ENCODE results near the gene BAZ1B. TPM values are rescaled to one million over a fixed set of nuclear protein-coding genes. Genes with fewer than 3 reads are reported as not detected.

Gene BAZ1B
- polyA plus RNA-seq, 1 donor from 2014 or later: 35.0 TPM

- H2AFZ ChIP-seq (ENCODE audit: low read depth, low read length): no peak overlapping the region
- TF ChIP-seq POLR2AphosphoS5 (IDR thresholded peaks at IDR 0.05) (no peak), TAF1 (IDR thresholded peaks at IDR 0.05; ENCODE audit: low read depth) (no peak), CTCF (IDR thresholded peaks at IDR 0.05; ENCODE audit: poor library complexity, severe bottlenecking) (no peak), EP300 (conservative IDR thresholded peaks at IDR 0.05; ENCODE audit: poor library complexity, severe bottlenecking) (no peak), RAD21 (conservative IDR thresholded peaks at IDR 0.05) (no peak), EZH2 (IDR thresholded peaks at IDR 0.05; ENCODE audit: borderline replicate concordance, insufficient read depth, low read length, poor library complexity, severe bottlenecking) (no peak), MXI1 (conservative IDR thresholded peaks at IDR 0.05; ENCODE audit: poor library complexity, severe bottlenecking) (no peak), SMC3 (conservative IDR thresholded peaks at IDR 0.05; ENCODE audit: poor library complexity) (no peak)
- TF ChIP-seq, protein P1, sequence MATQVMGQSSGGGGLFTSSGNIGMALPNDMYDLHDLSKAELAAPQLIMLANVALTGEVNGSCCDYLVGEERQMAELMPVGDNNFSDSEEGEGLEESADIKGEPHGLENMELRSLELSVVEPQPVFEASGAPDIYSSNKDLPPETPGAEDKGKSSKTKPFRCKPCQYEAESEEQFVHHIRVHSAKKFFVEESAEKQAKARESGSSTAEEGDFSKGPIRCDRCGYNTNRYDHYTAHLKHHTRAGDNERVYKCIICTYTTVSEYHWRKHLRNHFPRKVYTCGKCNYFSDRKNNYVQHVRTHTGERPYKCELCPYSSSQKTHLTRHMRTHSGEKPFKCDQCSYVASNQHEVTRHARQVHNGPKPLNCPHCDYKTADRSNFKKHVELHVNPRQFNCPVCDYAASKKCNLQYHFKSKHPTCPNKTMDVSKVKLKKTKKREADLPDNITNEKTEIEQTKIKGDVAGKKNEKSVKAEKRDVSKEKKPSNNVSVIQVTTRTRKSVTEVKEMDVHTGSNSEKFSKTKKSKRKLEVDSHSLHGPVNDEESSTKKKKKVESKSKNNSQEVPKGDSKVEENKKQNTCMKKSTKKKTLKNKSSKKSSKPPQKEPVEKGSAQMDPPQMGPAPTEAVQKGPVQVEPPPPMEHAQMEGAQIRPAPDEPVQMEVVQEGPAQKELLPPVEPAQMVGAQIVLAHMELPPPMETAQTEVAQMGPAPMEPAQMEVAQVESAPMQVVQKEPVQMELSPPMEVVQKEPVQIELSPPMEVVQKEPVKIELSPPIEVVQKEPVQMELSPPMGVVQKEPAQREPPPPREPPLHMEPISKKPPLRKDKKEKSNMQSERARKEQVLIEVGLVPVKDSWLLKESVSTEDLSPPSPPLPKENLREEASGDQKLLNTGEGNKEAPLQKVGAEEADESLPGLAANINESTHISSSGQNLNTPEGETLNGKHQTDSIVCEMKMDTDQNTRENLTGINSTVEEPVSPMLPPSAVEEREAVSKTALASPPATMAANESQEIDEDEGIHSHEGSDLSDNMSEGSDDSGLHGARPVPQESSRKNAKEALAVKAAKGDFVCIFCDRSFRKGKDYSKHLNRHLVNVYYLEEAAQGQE (IDR thresholded peaks at IDR 0.05; ENCODE audit: borderline replicate concordance): no peak
- H3K27me3 ChIP-seq (ENCODE audit: insufficient read depth, low read depth, low read length): no peaks in the 10 kb centered on the region
- no peak overlapping the region for H3K27ac ChIP-seq (ENCODE audit: low read length)
- H3K9me2 ChIP-seq (ENCODE audit: insufficient read depth, low read length): no peaks in the 10 kb centered on the region
- no peaks in the 10 kb centered on the region for H3F3A ChIP-seq (ENCODE audit: insufficient read depth, low read length, poor library complexity, severe bottlenecking)
- no peaks in the 10 kb centered on the region for H3K36me3 ChIP-seq (ENCODE audit: insufficient read depth, low read length)
- H3K4me3 ChIP-seq (ENCODE audit: low read length): no peak overlapping the region
- H3K9ac ChIP-seq (ENCODE audit: low read length): no peak overlapping the region
- no peaks in the 10 kb centered on the region for H4K20me1 ChIP-seq (ENCODE audit: insufficient read depth)
- no peaks in the 10 kb centered on the region for H3K9me3 ChIP-seq (ENCODE audit: low read length)
- no peak overlapping the region for H3K4me2 ChIP-seq (ENCODE audit: low read length)
- peaks cover 3% of the 10 kb centered on the region for H3K79me2 ChIP-seq (replicated peaks; ENCODE audit: insufficient read depth, low read length)
These were observed 34.6 kb downstream of the BAZ1B start for GRCh38 chr7:73487486-73487885.

DNA sequence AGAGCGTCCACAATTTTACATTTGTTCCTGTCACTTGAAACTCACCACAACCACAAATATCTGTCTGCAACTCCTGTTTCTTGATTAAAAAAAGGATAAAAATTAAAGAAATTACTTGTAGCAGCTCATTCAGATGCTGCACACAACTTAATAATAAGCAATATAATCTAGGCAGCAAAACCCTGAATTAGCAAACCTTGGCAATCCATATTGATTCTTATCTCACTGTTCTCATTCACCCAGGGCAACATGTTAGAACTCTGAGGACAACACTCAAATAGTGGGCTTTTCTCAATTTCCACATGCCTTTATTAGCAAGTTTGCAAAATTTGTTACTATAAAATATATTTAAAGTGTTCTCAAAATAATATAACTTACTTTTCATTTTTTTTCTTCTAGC is 38.9 kb downstream of the BAZ1B start:
- Histone ChIP-seq H3K9me2 (ENCODE audit: insufficient read depth, low read length) (no peaks in the 10 kb centered on the region), H3K9ac (ENCODE audit: low read length) (no peak overlapping the region), H3K36me3 (ENCODE audit: insufficient read depth, low read length) (peaks cover under 1% of the 10 kb centered on the region), H3K27me3 (ENCODE audit: insufficient read depth, low read depth, low read length) (no peaks in the 10 kb centered on the region), H3K4me3 (ENCODE audit: low read length) (no peak overlapping the region), H3K79me2 (replicated peaks; ENCODE audit: insufficient read depth, low read length) (peaks cover 10% of the 10 kb centered on the region), H2AFZ (ENCODE audit: low read depth, low read length) (no peak overlapping the region), H3F3A (ENCODE audit: insufficient read depth, low read length, poor library complexity, severe bottlenecking) (no peaks in the 10 kb centered on the region), H3K4me2 (ENCODE audit: low read length) (no peak overlapping the region), H3K27ac (ENCODE audit: low read length) (no peak overlapping the region), H3K9me3 (ENCODE audit: low read length) (no peaks in the 10 kb centered on the region), H4K20me1 (ENCODE audit: insufficient read depth) (no peaks in the 10 kb centered on the region)
- TF ChIP-seq EZH2 (IDR thresholded peaks at IDR 0.05; ENCODE audit: borderline replicate concordance, insufficient read depth, low read length, poor library complexity, severe bottlenecking) (no peak), TAF1 (IDR thresholded peaks at IDR 0.05; ENCODE audit: low read depth) (no peak), SMC3 (conservative IDR thresholded peaks at IDR 0.05; ENCODE audit: poor library complexity) (no peak), MXI1 (conservative IDR thresholded peaks at IDR 0.05; ENCODE audit: poor library complexity, severe bottlenecking) (no peak), CTCF (IDR thresholded peaks at IDR 0.05; ENCODE audit: poor library complexity, severe bottlenecking) (no peak), POLR2AphosphoS5 (IDR thresholded peaks at IDR 0.05) (no peak), EP300 (conservative IDR thresholded peaks at IDR 0.05; ENCODE audit: poor library complexity, severe bottlenecking) (no peak)
- TF ChIP-seq, protein P1 (IDR thresholded peaks at IDR 0.05; ENCODE audit: borderline replicate concordance): no peak
